Suprapubic skin (tissue), 4 donors: ENCODE results near the gene OGA. TPM values are rescaled to one million over a fixed set of nuclear protein-coding genes. Genes with fewer than 3 reads are reported as not detected.

Source experiments
- DNase-seq, 2 donors: peaks; one replicate each; pipeline ENCODE4 v3.0.0-alpha.2; 2019; ENCODE audit warnings: low spot score in 2 of 2
- H3K27ac ChIP-seq: fragments of 200-600 bp; sonication (generic); one replicate; pipeline ENCODE4 v1.5.1; 2019
- H3K27me3 ChIP-seq: fragments of 200-600 bp; sonication (generic); one replicate; pipeline ENCODE4 v1.5.1; 2019
- H3K36me3 ChIP-seq: fragments of 200-600 bp; sonication (generic); one replicate; pipeline ENCODE4 v1.5.1; 2019
- H3K4me1 ChIP-seq: fragments of 200-600 bp; sonication (generic); one replicate; pipeline ENCODE4 v1.5.1; 2019
- H3K4me3 ChIP-seq: fragments of 200-600 bp; sonication (generic); one replicate; pipeline ENCODE4 v1.5.1; 2019; ENCODE audit warnings: mild to moderate bottlenecking
- H3K9me3 ChIP-seq: fragments of 200-600 bp; sonication (generic); one replicate; pipeline ENCODE4 v1.5.1; 2019
- EP300 ChIP-seq: sonication (generic); formaldehyde crosslinking; IDR thresholded peaks from one replicate; pipeline ENCODE4 v1.6.1; 2017; ENCODE audit warnings: antibody characterized with exemption
- POLR2A ChIP-seq, 2 donors: fragments of 450-650 bp; IDR thresholded peaks; one replicate each; pipeline ENCODE4 v1.6.1; 2017; ENCODE audit warnings: antibody characterized with exemption in 2 of 2, mild to moderate bottlenecking in 2 of 2, moderate library complexity in 2 of 2
- POLR2AphosphoS5 ChIP-seq, 3 donors: sonication (generic); formaldehyde crosslinking; IDR thresholded peaks; one replicate each; pipeline ENCODE4 v1.6.1; 2017; ENCODE audit warnings: antibody characterized with exemption in 3 of 3
- WGBS: methylation state at CpG from one replicate; pipeline ENCODE4 v1.1.5; 2018; 5-methylcytosine and 5-hydroxymethylcytosine counted together
- total RNA-seq, 4 donors: library from RNA; depleted of rRNA; stranded (reverse); fragments of >200 nt; gene quantifications; one replicate each; pipeline ENCODE4 v1.1.0, GENCODE V29; 2016
- TF ChIP-seq, protein P1 (sequence below), 2 donors: fragments of 200-600 bp in 1 of 2; fragments of 450-650 bp in 1 of 2; sonication (generic) in 1 of 2; IDR thresholded peaks; one replicate each; pipeline ENCODE4 v1.5.1; 2016 to 2019; ENCODE audit warnings: antibody characterized with exemption in 2 of 2, mild to moderate bottlenecking in 1 of 2, moderate library complexity in 1 of 2

Gene OGA
- total RNA-seq, 4 donors from 2014 or later: 90.2 to 423 (median 131) TPM

DNA sequence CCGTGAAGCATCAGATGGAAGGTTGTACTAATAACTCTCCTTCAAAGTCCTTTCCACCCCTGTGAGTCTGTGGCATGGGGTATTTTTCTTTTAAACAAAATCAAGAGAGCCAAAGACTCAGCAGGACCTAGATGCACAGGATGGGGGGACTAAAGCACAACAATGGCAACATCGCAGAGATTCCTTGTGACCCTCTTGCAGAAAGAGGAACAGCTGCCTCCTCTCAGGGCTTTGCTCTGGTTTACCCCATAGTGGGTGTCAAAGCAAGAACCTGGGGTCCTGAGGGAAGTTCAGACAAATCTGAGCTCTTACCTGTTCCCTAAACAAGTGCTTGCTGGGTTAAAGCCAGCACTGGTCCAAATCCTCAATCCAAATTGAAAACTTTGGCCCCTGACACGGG is 81.6 kb downstream of the OGA start:
- no peak overlapping the region for H3K27ac ChIP-seq
- no peaks in the 10 kb centered on the region for H3K4me1 ChIP-seq
- peaks cover 11% of the 10 kb centered on the region for H3K27me3 ChIP-seq
- H3K9me3 ChIP-seq: no peaks in the 10 kb centered on the region
- TF ChIP-seq POLR2AphosphoS5 (IDR thresholded peaks at IDR 0.05) (no peak), POLR2A (IDR thresholded peaks at IDR 0.05) (no peak), EP300 (no peak)
- TF ChIP-seq, protein P1, sequence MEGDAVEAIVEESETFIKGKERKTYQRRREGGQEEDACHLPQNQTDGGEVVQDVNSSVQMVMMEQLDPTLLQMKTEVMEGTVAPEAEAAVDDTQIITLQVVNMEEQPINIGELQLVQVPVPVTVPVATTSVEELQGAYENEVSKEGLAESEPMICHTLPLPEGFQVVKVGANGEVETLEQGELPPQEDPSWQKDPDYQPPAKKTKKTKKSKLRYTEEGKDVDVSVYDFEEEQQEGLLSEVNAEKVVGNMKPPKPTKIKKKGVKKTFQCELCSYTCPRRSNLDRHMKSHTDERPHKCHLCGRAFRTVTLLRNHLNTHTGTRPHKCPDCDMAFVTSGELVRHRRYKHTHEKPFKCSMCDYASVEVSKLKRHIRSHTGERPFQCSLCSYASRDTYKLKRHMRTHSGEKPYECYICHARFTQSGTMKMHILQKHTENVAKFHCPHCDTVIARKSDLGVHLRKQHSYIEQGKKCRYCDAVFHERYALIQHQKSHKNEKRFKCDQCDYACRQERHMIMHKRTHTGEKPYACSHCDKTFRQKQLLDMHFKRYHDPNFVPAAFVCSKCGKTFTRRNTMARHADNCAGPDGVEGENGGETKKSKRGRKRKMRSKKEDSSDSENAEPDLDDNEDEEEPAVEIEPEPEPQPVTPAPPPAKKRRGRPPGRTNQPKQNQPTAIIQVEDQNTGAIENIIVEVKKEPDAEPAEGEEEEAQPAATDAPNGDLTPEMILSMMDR (IDR thresholded peaks at IDR 0.05): no peak
- no peak overlapping the region for H3K4me3 ChIP-seq
- DNase-seq: no peak
- H3K36me3 ChIP-seq: no peaks in the 10 kb centered on the region
- 81% methylated on average over 3 of the region's 3 CpGs for WGBS

Other genes starting within 250 kb of the OGA start
- 10 to 100 TPM; 13.5 to 32.3 (median 20.6) TPM for gene POLL, start 230.2 kb downstream of the OGA start, total RNA-seq
- 10 to 100 TPM in 3 of 4 donors, 1 to 10 TPM in 1; 9.3 to 14.4 (median 11.5) TPM for gene DPCD, start 230.1 kb downstream of the OGA start, total RNA-seq
- 10 to 100 TPM; 48.2 to 83.6 (median 71.3) TPM for gene FBXW4, start 123.3 kb downstream of the OGA start, total RNA-seq
- not detected for gene FGF8, start 42.3 kb downstream of the OGA start, total RNA-seq
- gene NPM3, start 35.0 kb downstream of the OGA start, total RNA-seq: 10 to 100 TPM; 13.3 to 60.5 (median 31.1) TPM
- gene KCNIP2, start 25.4 kb upstream of the OGA start, total RNA-seq: 10 to 100 TPM in 1 of 4 donors, 1 to 10 TPM in 3; 1.3 to 20.3 (median 4.8) TPM
- gene ARMH3, start 237.7 kb upstream of the OGA start, total RNA-seq: 10 to 100 TPM; 12.1 to 25.7 (median 20.4) TPM
- gene HPS6, start 246.9 kb upstream of the OGA start, total RNA-seq: 10 to 100 TPM; 23.6 to 43.2 (median 31.3) TPM